Measurements from ENCODE around the gene ZDHHC7.

ZDHHC7 gene

DNA sequence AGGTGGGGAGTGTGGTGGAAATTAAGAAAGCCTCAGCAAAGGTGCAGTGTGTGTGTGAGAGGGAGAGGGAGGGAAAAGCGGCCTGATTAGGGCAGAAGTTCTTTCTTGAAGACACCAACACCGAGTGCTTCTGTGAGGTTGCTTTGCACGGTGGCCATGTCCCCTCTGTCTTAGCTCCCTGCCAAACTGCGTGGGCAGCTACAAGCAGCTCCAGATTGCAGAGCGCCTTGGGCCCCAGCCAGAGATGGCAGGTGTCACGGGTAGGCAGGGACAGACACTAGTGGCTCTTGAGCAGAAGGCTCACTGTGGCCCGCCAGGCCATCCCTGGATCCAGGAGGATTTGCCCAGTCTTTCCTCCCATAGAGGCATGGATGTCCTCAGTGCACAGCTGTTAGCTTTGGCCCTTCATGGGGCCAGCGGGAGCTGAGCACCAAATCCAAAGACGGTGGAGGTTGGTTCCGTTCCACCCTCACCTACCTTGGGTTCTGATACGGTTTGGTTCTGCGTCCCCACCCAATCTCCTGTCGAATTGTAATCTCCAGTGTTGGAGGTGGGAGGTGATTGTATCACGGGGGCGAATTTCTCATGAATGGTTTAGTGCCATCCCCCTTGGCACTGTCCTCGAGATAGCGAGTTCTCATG is 37.7 kb upstream of the ZDHHC7 start:
- H3K4me3 Mint-ChIP-seq = no peak overlapping the region
- peaks cover 5% of the 10 kb centered on the region for H3K4me1 Mint-ChIP-seq
- ATAC-seq (ENCODE audit: low read depth) = no peak
- DNase-seq (ENCODE audit: low spot score in 2 of 2) = no peak
- no peak overlapping the region for H3K27ac Mint-ChIP-seq
- peaks cover 10% of the 10 kb centered on the region for H3K27me3 Mint-ChIP-seq
- no peaks in the 10 kb centered on the region for H3K9me3 Mint-ChIP-seq
- no peaks in the 10 kb centered on the region for H3K36me3 Mint-ChIP-seq

DNA sequence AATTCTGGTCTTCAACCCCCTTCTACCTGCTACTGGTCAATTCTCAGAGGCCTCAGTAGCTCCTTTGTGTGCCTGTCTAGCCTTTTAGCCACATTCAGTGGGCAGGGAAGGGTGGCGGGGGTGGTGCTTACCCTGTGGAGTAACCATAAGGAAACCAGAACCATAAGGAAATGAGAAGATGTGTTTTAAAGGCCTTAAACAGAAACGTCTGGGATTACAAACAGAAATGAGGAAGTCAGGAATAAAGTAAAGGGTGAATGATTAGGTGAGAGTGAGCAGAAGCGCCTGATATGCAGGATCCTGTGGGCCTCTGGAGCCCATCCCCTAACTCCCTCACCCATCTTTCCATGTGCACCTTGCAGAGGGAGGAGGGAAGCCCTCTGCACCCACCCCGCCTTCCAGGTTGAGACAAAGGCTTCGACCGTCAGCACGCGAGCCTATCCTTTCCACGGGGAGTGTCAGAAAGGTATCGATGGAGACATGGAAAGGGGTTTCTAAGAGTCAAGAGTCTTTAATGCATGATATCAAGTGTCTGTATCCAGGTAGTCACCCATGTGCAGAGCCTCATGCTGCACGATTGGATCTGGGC is 36.6 kb upstream of the ZDHHC7 start:
- ATAC-seq (ENCODE audit: low read depth) = no peak
- peaks cover 10% of the 10 kb centered on the region for H3K27me3 Mint-ChIP-seq
- no peaks in the 10 kb centered on the region for H3K36me3 Mint-ChIP-seq
- no peak overlapping the region for H3K27ac Mint-ChIP-seq
- no peak overlapping the region for H3K4me3 Mint-ChIP-seq
- no peaks in the 10 kb centered on the region for H3K9me3 Mint-ChIP-seq
- peaks cover 5% of the 10 kb centered on the region for H3K4me1 Mint-ChIP-seq
- no peak for DNase-seq (ENCODE audit: low spot score in 2 of 2)

DNA sequence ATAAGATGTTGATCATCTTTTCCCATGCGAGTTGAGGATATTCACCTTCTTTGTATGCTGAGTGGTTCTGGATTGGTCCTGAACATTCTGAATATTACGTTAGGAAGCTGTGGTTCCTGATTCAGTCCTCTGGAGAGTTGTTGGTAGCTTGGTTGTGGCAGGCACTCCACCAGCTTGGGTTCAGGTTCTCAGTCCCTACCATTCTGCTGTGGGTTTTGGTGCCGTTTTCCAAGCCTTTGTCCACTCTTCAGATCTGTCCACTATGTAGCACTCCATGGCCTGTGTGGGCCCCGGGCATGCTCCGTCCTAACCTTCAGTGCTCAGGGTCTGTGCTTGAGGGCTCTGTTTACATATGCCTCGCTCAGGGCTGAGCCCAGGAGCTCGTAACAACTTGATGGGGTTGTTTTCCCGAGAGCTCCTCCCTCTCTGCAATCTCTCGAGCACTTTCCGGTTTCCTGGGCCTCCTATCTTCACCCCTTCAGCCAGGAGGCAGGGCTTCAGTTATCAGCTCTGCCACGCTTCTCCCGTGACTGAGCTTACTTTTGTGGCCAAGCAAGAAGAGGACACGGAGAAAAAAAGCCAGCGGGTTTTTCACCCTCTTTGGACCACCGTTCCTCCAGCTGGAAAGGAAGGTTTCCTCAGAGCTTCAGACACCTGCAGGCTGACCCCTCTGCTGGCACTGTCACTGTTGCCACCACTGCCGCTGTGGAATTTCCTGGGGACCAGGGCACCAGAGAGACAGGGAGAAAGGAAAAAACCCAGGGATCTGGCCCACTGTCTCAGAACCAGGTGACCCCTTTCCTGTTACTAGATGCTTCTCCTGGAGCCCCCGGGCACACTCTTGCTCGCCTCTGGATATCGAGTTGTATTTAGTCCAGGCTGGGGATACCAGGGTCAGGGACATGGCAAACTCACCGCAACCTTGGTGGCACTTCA is 35.9 kb upstream of the ZDHHC7 start:
- DNase-seq (ENCODE audit: low spot score in 2 of 2) (no peak), ATAC-seq (ENCODE audit: low read depth) (no peak)
- no peak overlapping the region for H3K27ac Mint-ChIP-seq
- peaks cover 5% of the 10 kb centered on the region for H3K4me1 Mint-ChIP-seq
- H3K9me3 Mint-ChIP-seq = no peaks in the 10 kb centered on the region
- no peaks in the 10 kb centered on the region for H3K36me3 Mint-ChIP-seq
- H3K27me3 Mint-ChIP-seq = peaks cover 10% of the 10 kb centered on the region
- H3K4me3 Mint-ChIP-seq = no peak overlapping the region

DNA sequence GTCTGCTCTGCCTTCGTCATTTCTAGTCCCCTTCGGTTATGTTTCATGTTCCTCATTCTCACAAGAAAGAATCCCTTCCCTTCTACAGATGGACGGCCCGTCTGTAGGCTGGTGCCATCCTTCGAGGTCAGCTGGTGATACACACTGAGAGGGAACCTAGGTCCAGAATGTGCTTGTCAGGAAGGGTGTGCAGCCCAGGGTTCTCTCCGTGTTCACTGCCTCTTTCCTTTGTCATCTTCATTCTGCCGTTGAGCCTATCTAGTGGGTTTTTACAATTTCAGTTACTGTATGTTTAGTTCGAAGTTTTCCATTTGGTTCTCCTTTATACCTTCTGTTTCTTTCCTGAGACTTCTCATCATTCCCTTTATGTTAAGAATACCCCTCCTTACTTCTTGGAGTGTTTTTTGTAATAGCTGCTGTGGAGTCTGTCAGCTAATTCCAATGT is 35.2 kb upstream of the ZDHHC7 start:
- H3K4me3 Mint-ChIP-seq = no peak overlapping the region

DNA sequence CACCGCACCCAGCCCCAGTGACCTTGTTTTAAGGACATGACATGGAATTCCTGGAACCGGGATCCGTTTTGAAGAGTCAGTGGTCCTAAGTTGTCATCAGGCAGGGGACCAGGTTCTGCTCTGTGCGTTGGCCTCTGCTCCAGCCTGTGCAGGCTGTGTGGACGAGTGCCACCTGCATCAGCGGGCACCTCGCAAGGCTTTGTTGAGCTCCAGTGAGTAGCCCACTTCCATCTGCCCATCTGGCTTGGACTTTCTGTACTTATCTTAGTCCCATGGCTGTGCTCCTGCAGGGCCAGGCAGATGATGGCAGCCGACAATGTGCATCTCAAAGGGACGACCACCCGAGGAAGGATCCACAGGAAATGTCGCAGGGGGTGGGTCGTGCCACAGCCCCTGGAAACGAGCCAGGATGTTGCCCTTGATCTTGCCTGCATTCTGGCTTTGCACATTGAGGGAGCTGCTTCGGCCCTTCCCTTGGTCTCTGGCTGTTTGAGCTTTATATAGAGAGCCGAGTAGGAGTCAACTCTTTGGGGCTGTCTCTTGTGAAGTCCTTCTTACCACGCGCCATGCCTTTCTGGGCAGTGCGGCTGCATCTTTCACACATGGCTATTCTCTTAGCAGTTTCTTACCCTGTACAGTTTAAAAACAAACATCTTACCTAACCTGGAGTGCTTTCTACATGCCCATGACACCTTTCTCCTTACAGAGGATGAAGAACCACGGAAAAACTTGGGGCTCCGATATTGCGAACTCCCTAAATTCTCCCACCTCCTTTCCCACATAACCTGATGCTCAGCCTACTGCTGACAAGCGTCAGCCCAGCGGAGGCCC is 34.5 kb upstream of the ZDHHC7 start:
- Mint-ChIP-seq H3K9me3 (no peaks in the 10 kb centered on the region), H3K4me1 (peaks cover 5% of the 10 kb centered on the region), H3K4me3 (no peak overlapping the region), H3K27me3 (peaks cover 8% of the 10 kb centered on the region), H3K36me3 (no peaks in the 10 kb centered on the region), H3K27ac (no peak overlapping the region)
- DNase-seq (ENCODE audit: low spot score in 2 of 2) = no peak
- ATAC-seq (ENCODE audit: low read depth) = no peak

More for the DNA sequence above, 35.2 kb upstream of the ZDHHC7 start:
- DNase-seq (ENCODE audit: low spot score in 2 of 2) = no peak
- H3K9me3 Mint-ChIP-seq = no peaks in the 10 kb centered on the region
- no peak overlapping the region for H3K27ac Mint-ChIP-seq
- peaks cover 9% of the 10 kb centered on the region for H3K27me3 Mint-ChIP-seq
- H3K36me3 Mint-ChIP-seq = no peaks in the 10 kb centered on the region
- no peak for ATAC-seq (ENCODE audit: low read depth)
- peaks cover 5% of the 10 kb centered on the region for H3K4me1 Mint-ChIP-seq

DNA sequence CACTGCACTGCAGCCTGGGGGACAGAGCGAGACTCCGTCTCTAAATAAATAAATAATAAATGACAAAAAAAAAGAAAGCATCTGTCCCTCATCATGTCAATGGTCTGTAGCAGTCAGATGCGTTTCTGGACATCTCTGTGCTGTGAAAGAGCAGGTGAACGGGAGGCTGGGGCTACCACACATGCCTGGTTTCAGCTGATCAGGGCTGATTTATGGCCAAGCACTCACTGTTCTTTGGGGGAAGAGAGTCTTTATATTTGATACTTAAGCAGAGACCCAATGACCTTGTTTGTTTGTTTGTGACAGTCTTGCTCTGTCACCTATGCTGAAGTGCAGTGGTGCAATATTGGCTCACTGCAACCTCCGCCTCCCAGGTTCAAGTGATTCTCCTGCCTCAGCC is 33.7 kb upstream of the ZDHHC7 start:
- H3K36me3 Mint-ChIP-seq = no peaks in the 10 kb centered on the region
- no peak overlapping the region for H3K4me3 Mint-ChIP-seq
- DNase-seq (ENCODE audit: low spot score in 2 of 2) (no peak), ATAC-seq (ENCODE audit: low read depth) (no peak)
- peaks cover 6% of the 10 kb centered on the region for H3K27me3 Mint-ChIP-seq
- no peaks in the 10 kb centered on the region for H3K4me1 Mint-ChIP-seq
- no peak overlapping the region for H3K27ac Mint-ChIP-seq
- H3K9me3 Mint-ChIP-seq = no peaks in the 10 kb centered on the region

DNA sequence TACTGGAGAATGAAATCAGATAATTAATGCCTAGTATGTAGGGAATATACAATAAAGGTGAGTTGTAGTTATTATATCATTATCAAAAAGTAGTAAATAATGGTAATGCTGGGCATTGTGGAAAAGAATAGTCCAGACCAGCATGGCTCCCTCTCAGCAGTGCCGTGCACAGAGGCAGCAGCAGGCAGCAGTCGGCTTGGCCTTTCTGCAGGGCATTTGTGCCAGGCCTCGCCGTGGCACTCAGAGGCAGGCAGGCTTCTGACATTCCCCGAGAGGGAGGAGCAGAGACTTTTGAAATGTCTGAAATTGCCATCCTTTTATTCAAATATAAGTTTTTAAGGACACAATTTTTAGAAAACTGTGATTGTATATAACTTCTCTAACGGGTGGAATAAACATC is 31.3 kb upstream of the ZDHHC7 start:
- Mint-ChIP-seq H3K27ac (no peak overlapping the region), H3K4me3 (no peak overlapping the region), H3K27me3 (peaks cover 2% of the 10 kb centered on the region), H3K9me3 (no peaks in the 10 kb centered on the region), H3K36me3 (no peaks in the 10 kb centered on the region), H3K4me1 (no peaks in the 10 kb centered on the region)
- ATAC-seq (ENCODE audit: low read depth) (no peak), DNase-seq (ENCODE audit: low spot score in 2 of 2) (no peak)

DNA sequence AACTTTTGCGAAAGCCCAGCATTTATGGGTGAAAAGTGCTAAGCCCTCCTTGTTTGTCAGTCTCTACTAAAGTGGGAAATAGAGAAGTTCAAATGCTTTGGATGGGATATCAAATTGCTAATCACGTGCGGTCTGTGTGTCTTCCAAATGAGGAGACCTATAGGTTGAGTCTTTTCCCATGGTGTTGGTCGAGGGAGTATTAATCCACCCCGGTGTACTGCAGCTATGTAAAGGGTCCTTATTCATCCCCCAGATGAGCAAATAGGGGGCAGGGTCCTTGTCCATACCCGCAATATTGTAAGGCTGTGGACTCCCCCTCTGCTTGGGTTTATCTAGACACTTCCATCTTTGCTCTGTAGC is 30.8 kb upstream of the ZDHHC7 start:
- DNase-seq (ENCODE audit: low spot score in 2 of 2) (no peak), ATAC-seq (ENCODE audit: low read depth) (no peak)
- Mint-ChIP-seq H3K36me3 (no peaks in the 10 kb centered on the region), H3K4me3 (no peak overlapping the region), H3K9me3 (no peaks in the 10 kb centered on the region), H3K27ac (no peak overlapping the region), H3K4me1 (no peaks in the 10 kb centered on the region), H3K27me3 (peaks cover 2% of the 10 kb centered on the region)

DNA sequence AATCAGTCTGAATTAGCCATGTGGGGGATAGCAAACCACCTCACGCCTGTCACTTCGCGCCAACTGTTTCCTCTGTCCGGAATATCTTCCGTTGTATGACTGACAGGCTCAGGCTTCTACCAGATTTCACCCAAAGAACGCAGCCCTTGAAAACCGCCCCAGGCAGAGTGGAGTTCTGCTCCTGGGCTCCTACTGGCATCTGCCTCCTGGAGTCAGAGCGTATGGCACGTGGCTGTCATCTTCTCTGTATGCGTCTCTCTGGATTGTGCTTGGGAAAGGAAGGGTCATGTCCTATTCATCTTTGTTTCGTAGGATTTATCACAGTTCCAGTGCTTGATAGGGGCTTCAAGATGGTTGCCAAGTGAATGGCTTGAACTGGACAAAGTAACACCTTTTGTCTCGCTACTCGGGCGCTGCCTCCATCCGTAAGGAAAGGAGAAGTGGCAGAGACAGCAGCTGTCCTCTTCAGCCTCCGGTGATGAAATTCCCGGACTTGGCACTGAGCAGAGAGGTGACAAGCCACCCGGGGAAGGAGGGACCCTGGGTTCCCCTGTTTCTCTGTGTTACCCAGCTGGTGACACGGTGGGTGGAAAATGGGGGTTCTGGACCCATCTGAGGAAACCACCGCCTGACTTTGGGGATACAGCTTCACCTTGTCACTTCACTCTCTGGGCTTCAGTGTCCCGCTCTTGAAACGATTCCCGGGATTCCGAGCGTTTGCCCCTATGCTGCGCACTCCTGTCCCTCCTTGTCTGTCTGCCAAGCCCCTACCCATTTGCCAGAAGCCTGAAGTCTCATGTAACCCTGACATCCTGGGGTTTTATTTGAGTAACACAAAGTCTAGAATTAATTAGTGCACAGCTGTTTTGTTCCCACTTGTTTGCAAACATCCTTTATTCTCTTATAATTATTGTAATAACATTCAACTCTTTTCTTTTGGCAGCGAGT is 30.2 kb upstream of the ZDHHC7 start:
- H3K9me3 Mint-ChIP-seq = no peaks in the 10 kb centered on the region
- no peak overlapping the region for H3K27ac Mint-ChIP-seq

DNA sequence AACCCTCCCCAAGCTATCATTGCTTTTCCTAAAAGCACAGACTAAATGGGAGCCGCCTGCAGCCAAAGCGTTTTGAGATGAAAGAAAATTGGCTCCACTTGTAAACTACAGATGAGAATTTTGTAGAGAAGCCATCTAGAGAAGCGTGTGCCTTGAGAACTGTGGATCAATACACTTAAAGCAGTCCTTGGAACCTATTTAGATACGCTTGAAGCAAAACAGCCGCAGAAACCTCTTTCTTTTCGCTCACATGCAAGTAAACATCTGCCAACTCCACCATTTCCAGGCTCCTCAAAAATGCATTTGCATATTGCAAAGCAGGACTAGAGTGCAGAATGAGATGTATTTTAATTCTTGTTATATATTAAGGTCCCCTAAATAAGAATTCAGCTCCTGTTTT is 29.4 kb upstream of the ZDHHC7 start:
- Mint-ChIP-seq H3K4me1 (no peaks in the 10 kb centered on the region), H3K27ac (no peak overlapping the region), H3K9me3 (no peaks in the 10 kb centered on the region), H3K27me3 (no peaks in the 10 kb centered on the region), H3K4me3 (no peak overlapping the region), H3K36me3 (no peaks in the 10 kb centered on the region)
- DNase-seq (ENCODE audit: low spot score in 2 of 2) (no peak), ATAC-seq (ENCODE audit: low read depth) (no peak)

More for the DNA sequence above, 30.2 kb upstream of the ZDHHC7 start:
- no peak for ATAC-seq (ENCODE audit: low read depth)
- no peak for DNase-seq (ENCODE audit: low spot score in 2 of 2)
- H3K4me3 Mint-ChIP-seq = no peak overlapping the region
- H3K27me3 Mint-ChIP-seq = no peaks in the 10 kb centered on the region
- no peaks in the 10 kb centered on the region for H3K36me3 Mint-ChIP-seq
- no peaks in the 10 kb centered on the region for H3K4me1 Mint-ChIP-seq

DNA sequence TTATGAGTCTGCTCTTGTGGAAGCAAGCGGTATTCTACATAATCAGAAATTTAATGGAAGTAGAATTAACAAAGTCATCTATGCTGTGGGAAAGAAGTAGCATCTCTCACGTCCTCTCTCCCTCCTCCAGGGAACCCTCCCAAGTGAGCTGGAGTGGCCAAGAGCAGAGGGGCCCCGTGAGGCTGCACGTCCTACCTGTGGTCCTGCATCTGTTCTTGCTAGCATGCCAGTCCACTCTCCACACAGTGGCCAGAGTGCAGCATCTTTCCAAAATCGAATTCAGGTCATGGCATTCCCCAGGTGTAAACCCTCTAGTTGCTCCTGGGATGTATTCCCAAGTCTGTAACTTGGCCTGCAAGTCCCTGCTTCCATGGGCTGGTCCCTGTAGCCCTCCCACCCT is 26.4 kb upstream of the ZDHHC7 start:
- Mint-ChIP-seq H3K27ac (no peak overlapping the region), H3K4me1 (no peaks in the 10 kb centered on the region), H3K27me3 (peaks cover 3% of the 10 kb centered on the region), H3K36me3 (no peaks in the 10 kb centered on the region), H3K4me3 (no peak overlapping the region), H3K9me3 (no peaks in the 10 kb centered on the region)
- DNase-seq (ENCODE audit: low spot score in 2 of 2) = no peak
- no peak for ATAC-seq (ENCODE audit: low read depth)

DNA sequence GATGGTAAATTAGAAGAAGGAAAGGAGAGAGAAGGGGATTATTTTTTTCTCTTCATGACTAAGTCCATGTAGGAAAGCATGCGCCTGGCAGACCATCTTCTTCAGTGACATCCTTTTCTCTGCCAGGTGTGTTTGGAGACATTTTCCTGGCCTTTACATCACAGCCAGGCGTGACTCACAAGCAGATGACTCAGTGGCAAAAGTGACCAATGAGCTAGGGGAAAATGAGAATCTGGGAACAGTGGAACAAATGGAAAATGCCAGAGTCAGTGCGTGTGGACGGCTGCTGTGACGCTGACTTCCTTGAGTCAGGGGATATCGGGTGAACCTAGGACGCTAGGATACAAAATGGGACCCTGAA is 25.7 kb upstream of the ZDHHC7 start:
- Mint-ChIP-seq H3K4me3 (no peak overlapping the region), H3K9me3 (no peaks in the 10 kb centered on the region), H3K36me3 (peaks cover 2% of the 10 kb centered on the region), H3K27ac (no peak overlapping the region), H3K4me1 (no peaks in the 10 kb centered on the region), H3K27me3 (peaks cover 3% of the 10 kb centered on the region)
- ATAC-seq (ENCODE audit: low read depth) (no peak), DNase-seq (ENCODE audit: low spot score in 2 of 2) (no peak)

Measured in memory B cell (primary cell).